T-cell (primary cell): Measurements from ENCODE around the gene ST6GALNAC3. TPM values are rescaled to one million over a fixed set of nuclear protein-coding genes. Genes with fewer than 3 reads are reported as not detected.

ENCODE experiments used
- ATAC-seq, 4 experiments: fragments of 200-7000 bp in 3 of 4; fragments of 150-1000 bp in 1 of 4; cut with Tn5 transposase; replicated peaks in 1 of 4; 1 replicate in 3 of 4; 2 replicates in 1 of 4; pipeline ENCODE4 v1.10.0; 2021; ENCODE audit warnings: moderate library complexity in 3 of 4, mild to moderate bottlenecking in 2 of 4, moderate number of reproducible peaks in 1 of 4
- CTCF ChIA-PET, 2 donors: fragments of 300-600 bp; sonication (Branson Sonifier 250); formaldehyde crosslinking; loops; one replicate each; lab custom pipeline; 2022; ENCODE audit warnings: antibody characterized with exemption in 2 of 2; lab: Charles Lee
- POLR2A ChIA-PET, 2 donors: fragments of 300-600 bp; sonication (Branson Sonifier 250); formaldehyde crosslinking; loops; one replicate each; lab custom pipeline; 2022; ENCODE audit warnings: antibody characterized with exemption in 2 of 2; lab: Charles Lee
- DNase-seq, 35 experiments: peaks; one replicate each; pipeline versions ENCODE4 v3.0.0 to v3.0.0-alpha.2; 2013 to 2023
- H3K27ac ChIP-seq: one replicate; pipeline ENCODE4 v1.5.1; 2013; ENCODE audit warnings: low read length
- H3K27me3 ChIP-seq, 2 experiments: replicated peaks in 1 of 2; 1 replicate in 1 of 2; 2 replicates in 1 of 2; pipeline versions ENCODE4 v1.6.1 to v1.7.0; 2013; ENCODE audit warnings: low read length in 1 of 2, mixed read lengths in 1 of 2; ENCODE audit not compliant: control insufficient read depth in 2 of 2, insufficient read depth in 2 of 2; ENCODE audit errors: extremely low read depth in 1 of 2
- H3K36me3 ChIP-seq, 2 donors: 1 replicate in 1 of 2; 2 replicates in 1 of 2; pipeline versions ENCODE4 v1.6.1 to v1.7.0; 2013; ENCODE audit warnings: low read length in 1 of 2; ENCODE audit not compliant: control insufficient read depth in 2 of 2, insufficient read depth in 1 of 2; ENCODE audit errors: extremely low read depth in 1 of 2
- H3K4me1 ChIP-seq, 2 experiments: 1 replicate in 1 of 2; 2 replicates in 1 of 2; pipeline versions ENCODE4 v1.6.1 to v1.7.0; 2013; ENCODE audit warnings: low read length in 2 of 2, mixed read lengths in 1 of 2; ENCODE audit not compliant: insufficient read depth in 2 of 2, control insufficient read depth in 1 of 2; ENCODE audit errors: extremely low read depth in 1 of 2
- H3K4me3 ChIP-seq, 2 donors: 1 replicate in 1 of 2; 2 replicates in 1 of 2; pipeline versions ENCODE4 v1.5.1 to v1.7.0; 2013; ENCODE audit warnings: mild to moderate bottlenecking in 2 of 2, low read length in 1 of 2, moderate library complexity in 1 of 2; ENCODE audit not compliant: control insufficient read depth in 1 of 2; ENCODE audit errors: extremely low read depth in 1 of 2
- H3K9me3 ChIP-seq: 2 replicates; pipeline ENCODE4 v1.7.0; 2013
- H3K27ac Mint-ChIP-seq, 2 donors: one replicate each; pipeline ENCODE4 v1.8.0; 2020 to 2021; ENCODE audit warnings: mild to moderate bottlenecking in 2 of 2, mixed read lengths in 2 of 2
- H3K27me3 Mint-ChIP-seq, 2 donors: one replicate each; pipeline ENCODE4 v1.8.0; 2021 to 2022; ENCODE audit warnings: mixed read lengths in 2 of 2
- H3K36me3 Mint-ChIP-seq: one replicate; pipeline ENCODE4 v1.8.0; 2021; ENCODE audit warnings: mixed read lengths
- H3K4me1 Mint-ChIP-seq, 3 donors: one replicate each; pipeline ENCODE4 v1.8.0; 2020 to 2022; ENCODE audit warnings: mixed read lengths in 3 of 3, mild to moderate bottlenecking in 1 of 3
- H3K4me3 Mint-ChIP-seq, 3 donors: one replicate each; pipeline ENCODE4 v1.8.0; 2020 to 2022; ENCODE audit warnings: mild to moderate bottlenecking in 3 of 3, mixed read lengths in 3 of 3, moderate library complexity in 3 of 3
- H3K9me3 Mint-ChIP-seq, 3 donors: one replicate each; pipeline ENCODE4 v1.8.0; 2020 to 2022; ENCODE audit warnings: mixed read lengths in 3 of 3
- WGBS: methylation state at CpG from one replicate; pipeline ENCODE4 v1.1.5; 2013; ENCODE audit warnings: missing lambda C conversion rate; ENCODE audit not compliant: insufficient coverage; 5-methylcytosine and 5-hydroxymethylcytosine counted together
- total RNA-seq, 35 experiments: library from RNA in 6 of 35; stranded (reverse) in 6 of 35; fragments of 120-200 nt in 1 of 35; gene quantifications; one replicate each; pipeline versions ENCODE4 v1.2.1 to v1.2.4 and lab custom pipeline; 2013 to 2026

The ST6GALNAC3 gene
- total RNA-seq, 5 donors from 2014 or later (not counting 1 experiment from before 2014, with no cell fraction given): 0.33 to 6.6 (median 1.5) TPM

GRCh38 chr1:76494807-76495206, 420.3 kb downstream of the ST6GALNAC3 start:
- Mint-ChIP-seq H3K4me1 (peaks cover 3 to 6% (median 5%) of the 10 kb centered on the region in 3 donors), H3K9me3 (no peaks in the 10 kb centered on the region), H3K27ac (no peak overlapping the region), H3K36me3 (no peaks in the 10 kb centered on the region), H3K27me3 (no peaks in the 10 kb centered on the region), H3K4me3 (no peak overlapping the region)
- Histone ChIP-seq H3K9me3 (no peaks in the 10 kb centered on the region), H3K4me3 (no peak overlapping the region), H3K27ac (no peak overlapping the region), H3K36me3 (no peaks in the 10 kb centered on the region), H3K4me1 (peaks cover 0 to 4% of the 10 kb centered on the region in 2 experiments), H3K27me3 (no peaks in the 10 kb centered on the region)
- ChIA-PET CTCF (no interaction called here), POLR2A (no interaction called here)
- DNase-seq (no peak), ATAC-seq (no peak)

GRCh38 chr1:76496871-76497270, 422.3 kb downstream of the ST6GALNAC3 start:
- Mint-ChIP-seq H3K36me3 (no peaks in the 10 kb centered on the region), H3K27ac (no peak overlapping the region), H3K4me3 (no peak overlapping the region), H3K9me3 (no peaks in the 10 kb centered on the region), H3K4me1 (peaks cover 13 to 16% (median 13%) of the 10 kb centered on the region in 3 donors), H3K27me3 (no peaks in the 10 kb centered on the region)
- Histone ChIP-seq H3K4me3 (no peak overlapping the region), H3K9me3 (no peaks in the 10 kb centered on the region), H3K36me3 (no peaks in the 10 kb centered on the region), H3K27ac (no peak overlapping the region), H3K27me3 (no peaks in the 10 kb centered on the region), H3K4me1 (peaks cover 2 to 13% of the 10 kb centered on the region in 2 experiments)
- POLR2A ChIA-PET: no interaction called here
- ATAC-seq (no peak), DNase-seq (no peak)
- CTCF ChIA-PET: no interaction called here
- 100% methylated on average over 1 of the region's 3 CpGs for WGBS

GRCh38 chr1:76500116-76500515, 425.6 kb downstream of the ST6GALNAC3 start:
- no peaks in the 10 kb centered on the region for H3K36me3 ChIP-seq
- Mint-ChIP-seq H3K27ac (no peak overlapping the region), H3K4me1 (peaks cover 11 to 18% (median 15%) of the 10 kb centered on the region in 3 donors), H3K36me3 (no peaks in the 10 kb centered on the region), H3K27me3 (no peaks in the 10 kb centered on the region), H3K4me3 (no peak overlapping the region), H3K9me3 (no peaks in the 10 kb centered on the region)
- H3K27me3 ChIP-seq: no peaks in the 10 kb centered on the region
- no peak overlapping the region for H3K27ac ChIP-seq
- ATAC-seq (no peak), DNase-seq (no peak)
- H3K9me3 ChIP-seq: no peaks in the 10 kb centered on the region
- peaks cover 3 to 10% of the 10 kb centered on the region in 2 experiments for H3K4me1 ChIP-seq
- CTCF ChIA-PET: interaction anchor here in 1 of 2 donors (0.6 kb wide), 1 partner anchor 1235 kb away, joined by 3 read pairs; no protein-coding TSS in a partner anchor
- no peak overlapping the region for H3K4me3 ChIP-seq
- POLR2A ChIA-PET: no interaction called here

DNA sequence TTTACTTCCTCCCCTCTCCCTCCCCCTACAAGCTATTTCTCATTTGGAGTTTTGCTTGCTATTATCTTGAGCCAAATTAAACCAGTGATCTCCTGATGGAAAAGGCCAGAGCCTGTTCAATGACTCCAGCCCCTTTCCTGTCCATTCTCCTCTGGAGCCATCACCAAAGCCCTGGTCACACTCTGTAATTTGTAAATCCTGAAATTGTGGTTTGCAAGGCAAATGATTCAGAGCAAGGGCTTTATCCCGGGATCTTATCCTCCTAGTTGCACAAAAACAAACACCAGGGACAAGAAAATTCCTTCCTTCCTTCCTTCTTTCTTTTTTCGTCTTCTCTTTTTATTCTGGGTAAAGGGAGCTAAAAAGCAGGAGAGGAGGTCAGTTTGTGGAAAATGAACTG, 426.6 kb downstream of the ST6GALNAC3 start:
- no CpG with 5 or more reads among the region's 2 CpGs for WGBS
- H3K36me3 Mint-ChIP-seq: no peaks in the 10 kb centered on the region
- Histone ChIP-seq H3K9me3 (no peaks in the 10 kb centered on the region), H3K27ac (no peak overlapping the region), H3K27me3 (no peaks in the 10 kb centered on the region), H3K4me1 (peaks cover 3 to 10% of the 10 kb centered on the region in 2 experiments), H3K36me3 (no peaks in the 10 kb centered on the region), H3K4me3 (no peak overlapping the region)
- POLR2A ChIA-PET: no interaction called here
- peaks cover 11 to 18% (median 15%) of the 10 kb centered on the region in 3 donors for H3K4me1 Mint-ChIP-seq
- ATAC-seq (no peak), DNase-seq (no peak)
- H3K9me3 Mint-ChIP-seq: no peaks in the 10 kb centered on the region
- no peak overlapping the region for H3K27ac Mint-ChIP-seq
- H3K4me3 Mint-ChIP-seq: peak overlapping the region in 2 of 3 donors; percentile 23 to 48
- H3K27me3 Mint-ChIP-seq: no peaks in the 10 kb centered on the region
- CTCF ChIA-PET: interaction anchor here (0.7 to 1.3 kb wide), 2 partner anchors 48 to 348 kb away, joined by 3 to 4 read pairs; no protein-coding TSS in a partner anchor

DNA sequence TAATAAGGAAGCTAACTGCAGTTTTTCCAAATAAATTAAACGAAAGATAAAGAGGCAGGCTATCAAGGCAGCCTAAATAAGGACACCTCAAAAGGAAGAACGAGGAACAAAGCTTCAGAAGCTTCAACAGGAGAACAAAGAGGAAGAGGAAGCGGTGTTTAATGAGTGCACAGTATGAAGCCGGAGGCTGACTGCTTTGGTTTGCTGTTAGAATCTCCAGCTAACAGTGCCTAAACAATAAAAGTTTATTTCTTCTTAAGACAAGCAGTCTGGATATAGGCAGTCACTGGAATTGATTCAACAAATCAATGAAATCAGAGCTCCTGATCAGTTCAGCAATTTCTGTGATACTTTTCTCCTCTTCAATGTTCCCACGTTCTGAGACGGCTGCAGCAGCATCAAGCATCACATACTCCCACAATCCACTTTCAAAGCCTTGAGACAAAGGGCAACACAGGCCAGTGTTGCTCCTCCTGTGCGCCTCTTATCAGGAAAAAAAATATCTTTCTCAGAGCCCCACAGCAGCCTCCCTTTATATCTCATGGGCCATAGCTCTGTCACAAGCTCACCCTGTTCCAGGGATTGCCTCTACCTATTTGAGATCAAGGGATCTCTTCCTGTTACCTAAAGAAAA, 427.2 kb downstream of the ST6GALNAC3 start:
- DNase-seq (peak in 1 of 35 experiments; percentile 12), ATAC-seq (peak in 3 of 4 experiments; percentile 60 to 74 (median 63))
- no peaks in the 10 kb centered on the region for H3K9me3 Mint-ChIP-seq
- WGBS: 39% methylated on average over 6 of the region's 7 CpGs
- no peaks in the 10 kb centered on the region for H3K36me3 Mint-ChIP-seq
- CTCF ChIA-PET: interaction anchor here (0.7 to 1.3 kb wide), 2 partner anchors 47 to 349 kb away, joined by 3 to 4 read pairs; no protein-coding TSS in a partner anchor
- no peaks in the 10 kb centered on the region for H3K27me3 Mint-ChIP-seq
- Histone ChIP-seq H3K27ac (no peak overlapping the region), H3K9me3 (no peaks in the 10 kb centered on the region), H3K4me1 (peaks cover 3 to 10% of the 10 kb centered on the region in 2 experiments), H3K4me3 (no peak overlapping the region), H3K36me3 (no peaks in the 10 kb centered on the region), H3K27me3 (no peaks in the 10 kb centered on the region)
- H3K4me3 Mint-ChIP-seq: peak overlapping the region in 2 of 3 donors; percentile 23 to 48
- H3K27ac Mint-ChIP-seq: no peak overlapping the region
- POLR2A ChIA-PET: interaction anchor here in 1 of 2 donors (0.6 kb wide), 2 partner anchors 147 to 602 kb away, joined by 4 to 10 read pairs; no protein-coding TSS in a partner anchor
- H3K4me1 Mint-ChIP-seq: peaks cover 11 to 18% (median 15%) of the 10 kb centered on the region in 3 donors

DNA sequence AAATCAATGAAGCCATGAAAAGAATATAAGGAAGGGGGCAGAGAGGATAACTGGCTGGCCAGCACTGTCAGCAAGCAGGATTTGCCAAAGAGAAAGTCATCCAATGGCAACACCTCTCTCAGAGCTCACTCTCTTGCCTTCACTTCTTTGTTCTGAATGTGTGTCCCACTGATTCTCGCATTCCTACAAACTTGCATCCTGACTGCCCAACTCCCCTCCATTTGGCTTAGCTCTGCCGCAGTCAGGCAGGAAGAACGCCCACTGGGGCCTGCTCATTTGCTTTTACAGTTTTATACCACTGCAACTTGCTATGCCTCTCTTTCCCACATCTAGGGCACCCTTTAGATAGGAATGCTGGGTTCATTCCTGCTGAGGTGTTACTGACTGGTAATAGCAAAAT, 428.6 kb downstream of the ST6GALNAC3 start:
- Histone ChIP-seq H3K27me3 (no peaks in the 10 kb centered on the region), H3K36me3 (no peaks in the 10 kb centered on the region), H3K4me3 (no peak overlapping the region), H3K27ac (no peak overlapping the region), H3K9me3 (no peaks in the 10 kb centered on the region), H3K4me1 (peaks cover 3 to 10% of the 10 kb centered on the region in 2 experiments)
- no peak overlapping the region for H3K27ac Mint-ChIP-seq
- H3K4me1 Mint-ChIP-seq: peaks cover 11 to 18% (median 15%) of the 10 kb centered on the region in 3 donors
- ATAC-seq (no peak), DNase-seq (no peak)
- CTCF ChIA-PET: no interaction called here
- POLR2A ChIA-PET: no interaction called here
- H3K36me3 Mint-ChIP-seq: no peaks in the 10 kb centered on the region
- no peak overlapping the region for H3K4me3 Mint-ChIP-seq
- no peaks in the 10 kb centered on the region for H3K9me3 Mint-ChIP-seq
- H3K27me3 Mint-ChIP-seq: no peaks in the 10 kb centered on the region
- WGBS: 83% methylated on average over 3 of the region's 3 CpGs
